ENCODE data around the gene GABRG3.

DNA sequence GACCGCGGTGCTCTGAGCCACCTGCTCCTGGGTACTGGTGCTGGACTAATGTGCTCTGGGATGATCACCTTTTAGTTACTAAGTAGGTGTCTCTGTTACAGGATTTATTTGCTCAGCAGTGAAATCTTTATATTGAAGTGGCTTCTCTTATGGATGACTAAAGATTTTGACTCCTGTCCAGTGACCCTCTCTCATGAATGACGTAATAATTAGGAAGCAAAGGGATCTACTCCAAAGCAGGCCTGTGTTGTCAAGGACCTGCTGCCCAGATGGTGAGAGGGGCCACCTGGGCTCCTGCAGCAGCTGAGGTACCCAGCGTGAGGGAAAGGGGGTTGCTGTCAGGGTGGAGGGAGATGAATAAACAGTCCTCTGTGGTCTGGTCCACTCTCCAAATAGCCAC, 263.6 kb downstream of the GABRG3 start:
- TF ChIP-seq, protein P1, sequence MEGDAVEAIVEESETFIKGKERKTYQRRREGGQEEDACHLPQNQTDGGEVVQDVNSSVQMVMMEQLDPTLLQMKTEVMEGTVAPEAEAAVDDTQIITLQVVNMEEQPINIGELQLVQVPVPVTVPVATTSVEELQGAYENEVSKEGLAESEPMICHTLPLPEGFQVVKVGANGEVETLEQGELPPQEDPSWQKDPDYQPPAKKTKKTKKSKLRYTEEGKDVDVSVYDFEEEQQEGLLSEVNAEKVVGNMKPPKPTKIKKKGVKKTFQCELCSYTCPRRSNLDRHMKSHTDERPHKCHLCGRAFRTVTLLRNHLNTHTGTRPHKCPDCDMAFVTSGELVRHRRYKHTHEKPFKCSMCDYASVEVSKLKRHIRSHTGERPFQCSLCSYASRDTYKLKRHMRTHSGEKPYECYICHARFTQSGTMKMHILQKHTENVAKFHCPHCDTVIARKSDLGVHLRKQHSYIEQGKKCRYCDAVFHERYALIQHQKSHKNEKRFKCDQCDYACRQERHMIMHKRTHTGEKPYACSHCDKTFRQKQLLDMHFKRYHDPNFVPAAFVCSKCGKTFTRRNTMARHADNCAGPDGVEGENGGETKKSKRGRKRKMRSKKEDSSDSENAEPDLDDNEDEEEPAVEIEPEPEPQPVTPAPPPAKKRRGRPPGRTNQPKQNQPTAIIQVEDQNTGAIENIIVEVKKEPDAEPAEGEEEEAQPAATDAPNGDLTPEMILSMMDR (IDR thresholded peaks at IDR 0.05): no peak
- TF ChIP-seq POLR2AphosphoS5 (IDR thresholded peaks at IDR 0.05) (no peak), POLR2A (IDR thresholded peaks at IDR 0.05) (no peak), EP300 (IDR thresholded peaks at IDR 0.05) (no peak)
